ENCODE results near the gene TGFB3.
A peak's percentile ranks its signal among the peaks of the same experiment; 100 is the strongest.
"Not testable (repeated sequence)": the region's sequence is repeated elsewhere in the genome, so short reads cannot be mapped to it uniquely, and the experiment has no call there.

TGFB3 gene

GRCh38 chr14:75981426-75982265 lies at the start of gene TGFB3:
TGFB3 (minus strand) TSS chr14:75981995; CDS start chr14:75980893, 1,102 bp downstream.
- peak; percentile 86 for DNase-seq (ENCODE audit: low read depth)
- peak within 1 kb of the TSS; percentile 67 for H3K4me3 ChIP-seq (ENCODE audit: low read depth, low read length)

GRCh38 chr14:76024211-76024907 lies 42.6 kb upstream of the TGFB3 start:
- H3K4me3 ChIP-seq (ENCODE audit: low read depth, low read length), result no peak overlapping the region
- DNase-seq (ENCODE audit: low read depth), result no peak

- H3K4me3 ChIP-seq (ENCODE audit: low read depth, low read length), result no peak overlapping the region
- no peak for DNase-seq (ENCODE audit: low read depth)
Observed at GRCh38 chr14:76023757-76024156, 42.0 kb upstream of the TGFB3 start.

- no peak for DNase-seq (ENCODE audit: low read depth)
- H3K4me3 ChIP-seq (ENCODE audit: low read depth, low read length), result no peak overlapping the region
Observed at GRCh38 chr14:76022991-76023390, 41.2 kb upstream of the TGFB3 start.

GRCh38 chr14:76019676-76020075 lies 37.9 kb upstream of the TGFB3 start:
- H3K4me3 ChIP-seq (ENCODE audit: low read depth, low read length), result no peak overlapping the region
- no peak for DNase-seq (ENCODE audit: low read depth)

- DNase-seq (ENCODE audit: low read depth), result no peak
- no peak overlapping the region for H3K4me3 ChIP-seq (ENCODE audit: low read depth, low read length)
Observed at GRCh38 chr14:76015668-76016067, 33.9 kb upstream of the TGFB3 start.

- no peak overlapping the region for H3K4me3 ChIP-seq (ENCODE audit: low read depth, low read length)
- DNase-seq (ENCODE audit: low read depth), result no peak
Observed at GRCh38 chr14:76015191-76015590, 33.4 kb upstream of the TGFB3 start.

- no peak for DNase-seq (ENCODE audit: low read depth)
- no peak overlapping the region for H3K4me3 ChIP-seq (ENCODE audit: low read depth, low read length)
Observed at GRCh38 chr14:76012354-76012753, 30.6 kb upstream of the TGFB3 start.

- DNase-seq (ENCODE audit: low read depth), result no peak
- H3K4me3 ChIP-seq (ENCODE audit: low read depth, low read length), result no peak overlapping the region
Observed at GRCh38 chr14:76011930-76012329, 30.1 kb upstream of the TGFB3 start.

GRCh38 chr14:76009627-76010026 lies 27.8 kb upstream of the TGFB3 start:
- H3K4me3 ChIP-seq (ENCODE audit: low read depth, low read length); DNase-seq (ENCODE audit: low read depth): not testable (repeated sequence)

GRCh38 chr14:76007852-76008251 lies 26.1 kb upstream of the TGFB3 start:
- H3K4me3 ChIP-seq (ENCODE audit: low read depth, low read length), result no peak overlapping the region
- no peak for DNase-seq (ENCODE audit: low read depth)

GRCh38 chr14:76007379-76007778 lies 25.6 kb upstream of the TGFB3 start:
- no peak for DNase-seq (ENCODE audit: low read depth)
- H3K4me3 ChIP-seq (ENCODE audit: low read depth, low read length), result no peak overlapping the region

GRCh38 chr14:76006253-76006652 lies 24.5 kb upstream of the TGFB3 start:
- H3K4me3 ChIP-seq (ENCODE audit: low read depth, low read length), result no peak overlapping the region
- no peak for DNase-seq (ENCODE audit: low read depth)

- no peak overlapping the region for H3K4me3 ChIP-seq (ENCODE audit: low read depth, low read length)
- no peak for DNase-seq (ENCODE audit: low read depth)
Observed at GRCh38 chr14:76002383-76002782, 20.6 kb upstream of the TGFB3 start.

GRCh38 chr14:75999511-76000190 lies 17.9 kb upstream of the TGFB3 start:
- no peak overlapping the region for H3K4me3 ChIP-seq (ENCODE audit: low read depth, low read length)
- no peak for DNase-seq (ENCODE audit: low read depth)

GRCh38 chr14:75996488-75996887 lies 14.7 kb upstream of the TGFB3 start:
- H3K4me3 ChIP-seq (ENCODE audit: low read depth, low read length), result no peak overlapping the region
- no peak for DNase-seq (ENCODE audit: low read depth)

- H3K4me3 ChIP-seq (ENCODE audit: low read depth, low read length), result no peak overlapping the region
- peak; percentile 49 for DNase-seq (ENCODE audit: low read depth)
Observed at GRCh38 chr14:75995372-75996041, 13.7 kb upstream of the TGFB3 start.

- no peak for DNase-seq (ENCODE audit: low read depth)
- H3K4me3 ChIP-seq (ENCODE audit: low read depth, low read length), result no peak overlapping the region
Observed at GRCh38 chr14:75993567-75994041, 11.8 kb upstream of the TGFB3 start.

- DNase-seq (ENCODE audit: low read depth), result no peak
Observed at GRCh38 chr14:75991753-75992152, 10.0 kb upstream of the TGFB3 start.

GRCh38 chr14:75990297-75990696 lies 8.5 kb upstream of the TGFB3 start:
- no peak overlapping the region for H3K4me3 ChIP-seq (ENCODE audit: low read depth, low read length)
- no peak for DNase-seq (ENCODE audit: low read depth)

More at GRCh38 chr14:75991753-75992152, 10.0 kb upstream of the TGFB3 start:
- no peak overlapping the region for H3K4me3 ChIP-seq (ENCODE audit: low read depth, low read length)

Data from skeletal muscle cell (primary cell).